Activated effector memory CD4-positive, alpha-beta T cell treated with anti-CD3 and anti-CD28 coated beads, Interleukin-2, amount 50 U/mL, for 16 hours (primary cell): Measurements from ENCODE around the gene VGF.
"Not testable (repeated sequence)": the region's sequence is repeated elsewhere in the genome, so short reads cannot be mapped to it uniquely, and the experiment has no call there.

Experiments used
- DNase-seq: peaks from one replicate; pipeline ENCODE4 v3.0.0-alpha.2; 2020

VGF gene

DNA sequence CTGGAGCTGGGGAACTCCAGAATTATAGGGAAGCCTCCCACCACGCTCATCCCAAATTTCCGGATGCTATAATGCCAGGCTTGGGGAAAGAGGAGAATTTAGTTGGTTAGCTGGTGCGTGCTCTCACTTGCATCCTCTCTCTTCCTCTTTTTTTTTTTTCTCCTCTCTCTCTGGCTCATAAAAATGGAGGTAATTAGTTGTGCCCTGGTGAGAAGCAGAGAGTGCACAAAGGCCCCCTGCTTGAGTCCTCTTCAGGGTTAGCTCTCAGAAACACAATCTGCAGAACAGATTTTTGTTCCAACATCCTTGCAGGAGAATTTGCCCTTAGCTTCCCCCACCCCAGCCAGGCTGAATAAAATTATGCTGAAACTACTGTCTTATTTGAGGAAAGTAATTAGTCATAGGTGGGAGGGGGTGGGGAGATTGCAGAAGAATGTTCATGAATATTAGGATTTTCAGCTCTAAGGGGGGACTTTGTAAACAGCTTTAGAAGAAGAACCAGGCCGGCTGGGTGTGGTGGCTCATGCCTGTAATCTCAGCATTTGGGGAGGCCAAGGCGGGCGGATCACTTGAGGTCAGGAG is 30.9 kb downstream of the VGF start:
- no peak for DNase-seq

- no peak for DNase-seq
These were observed 31.6 kb downstream of the VGF start for GRCh38 chr7:101133621-101134398.

DNA sequence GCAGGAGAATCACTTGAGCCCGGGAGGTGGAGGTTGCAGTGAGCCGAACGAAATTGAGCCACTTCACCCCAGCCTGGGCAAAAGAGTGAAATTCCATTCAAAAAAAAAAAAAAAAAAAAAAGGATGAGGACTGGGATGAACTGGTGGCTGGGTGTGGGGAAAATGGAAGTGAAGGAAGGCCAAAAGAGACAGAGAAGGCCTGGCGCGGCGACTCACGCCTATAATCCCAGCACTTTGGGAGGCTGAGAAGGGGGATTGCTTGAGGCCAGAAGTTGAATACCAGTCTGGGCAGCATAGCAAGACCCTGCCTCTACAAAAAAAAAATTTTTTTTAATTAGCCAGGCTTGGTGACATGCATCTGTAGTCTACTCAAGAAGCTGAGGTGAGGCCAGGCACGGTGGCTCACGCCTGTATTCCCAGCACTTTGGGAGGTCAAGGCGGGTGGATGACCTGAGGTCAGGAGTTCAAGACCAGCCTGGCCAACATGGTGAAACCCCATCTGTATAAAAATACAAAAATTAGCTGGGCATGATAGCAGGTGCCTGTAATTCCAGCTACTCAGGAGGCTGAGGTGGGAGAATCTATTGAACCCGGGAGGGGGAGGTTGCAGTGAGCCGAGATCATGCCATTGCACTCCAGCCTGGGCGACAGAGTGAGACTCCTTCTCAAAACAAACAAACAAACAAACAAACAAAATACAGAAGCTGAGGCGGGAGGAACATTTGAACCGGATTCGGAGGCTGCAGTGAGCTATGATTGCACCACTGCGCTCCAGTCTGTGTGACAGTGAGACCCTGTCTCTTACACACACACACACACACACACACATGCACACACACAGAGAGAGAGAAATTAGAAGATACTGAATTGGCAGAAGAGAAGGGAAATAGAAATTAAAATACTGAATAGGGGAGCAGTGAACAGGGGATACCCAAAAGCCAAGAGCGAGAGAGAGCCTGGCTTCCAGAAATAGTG is 32.5 kb downstream of the VGF start:
- DNase-seq, result not testable (repeated sequence)

DNA sequence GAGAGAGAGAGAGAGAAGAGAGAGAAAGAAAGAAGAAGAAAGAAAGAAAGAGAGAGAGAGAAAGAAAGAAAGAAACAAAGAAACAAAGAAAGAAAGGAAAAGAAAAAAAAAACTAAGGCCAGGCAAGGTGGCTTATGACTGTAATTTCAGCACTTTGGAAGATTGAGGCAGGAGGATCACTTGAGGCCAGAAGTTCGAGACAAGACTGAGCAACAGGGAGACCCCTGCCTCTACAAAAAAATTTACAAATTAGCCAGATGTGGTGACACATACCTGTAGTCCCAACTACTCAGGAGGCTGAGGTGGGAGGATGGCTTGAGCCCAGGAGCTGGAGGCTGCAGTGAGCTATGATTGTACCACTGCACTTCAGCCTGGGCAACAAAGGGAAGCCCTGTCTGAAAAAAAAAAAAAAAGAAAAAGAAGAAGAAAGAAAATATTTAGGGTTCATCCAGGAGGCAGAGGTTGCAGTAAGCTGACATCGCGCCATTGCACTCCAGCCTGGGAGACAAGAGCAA is 35.7 kb downstream of the VGF start:
- DNase-seq, result no peak

GRCh38 chr7:101128040-101128834 is 37.1 kb downstream of the VGF start:
- no peak for DNase-seq

- DNase-seq, result no peak
These were observed 37.8 kb downstream of the VGF start for GRCh38 chr7:101127460-101128039.

DNA sequence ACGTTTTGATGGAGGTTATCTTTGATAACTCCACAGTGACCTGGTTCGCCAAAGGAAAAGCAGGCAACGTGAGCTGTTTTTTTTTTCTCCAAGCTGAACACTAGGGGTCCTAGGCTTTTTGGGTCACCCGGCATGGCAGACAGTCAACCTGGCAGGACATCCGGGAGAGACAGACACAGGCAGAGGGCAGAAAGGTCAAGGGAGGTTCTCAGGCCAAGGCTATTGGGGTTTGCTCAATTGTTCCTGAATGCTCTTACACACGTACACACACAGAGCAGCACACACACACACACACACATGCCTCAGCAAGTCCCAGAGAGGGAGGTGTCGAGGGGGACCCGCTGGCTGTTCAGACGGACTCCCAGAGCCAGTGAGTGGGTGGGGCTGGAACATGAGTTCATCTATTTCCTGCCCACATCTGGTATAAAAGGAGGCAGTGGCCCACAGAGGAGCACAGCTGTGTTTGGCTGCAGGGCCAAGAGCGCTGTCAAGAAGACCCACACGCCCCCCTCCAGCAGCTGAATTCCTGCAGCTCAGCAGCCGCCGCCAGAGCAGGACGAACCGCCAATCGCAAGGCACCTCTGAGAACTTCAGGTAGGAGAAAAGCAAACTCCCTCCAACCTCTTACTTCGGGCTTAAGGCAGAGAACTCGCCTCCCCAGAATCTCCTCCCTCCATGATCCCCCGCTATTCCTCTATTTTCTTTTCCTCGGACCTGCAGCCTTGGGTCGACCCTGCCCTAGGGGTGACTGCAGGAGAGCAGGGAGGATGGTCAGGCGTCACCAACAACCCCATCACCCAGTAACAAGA is 38.5 kb downstream of the VGF start, which contains the start of gene SERPINE1:
SERPINE1 (plus strand) TSS at position 454 of the 809 bp plus-strand sequence. CDS start 1,290 bp downstream, outside the sequence.
- peak; percentile 75 for DNase-seq

DNA sequence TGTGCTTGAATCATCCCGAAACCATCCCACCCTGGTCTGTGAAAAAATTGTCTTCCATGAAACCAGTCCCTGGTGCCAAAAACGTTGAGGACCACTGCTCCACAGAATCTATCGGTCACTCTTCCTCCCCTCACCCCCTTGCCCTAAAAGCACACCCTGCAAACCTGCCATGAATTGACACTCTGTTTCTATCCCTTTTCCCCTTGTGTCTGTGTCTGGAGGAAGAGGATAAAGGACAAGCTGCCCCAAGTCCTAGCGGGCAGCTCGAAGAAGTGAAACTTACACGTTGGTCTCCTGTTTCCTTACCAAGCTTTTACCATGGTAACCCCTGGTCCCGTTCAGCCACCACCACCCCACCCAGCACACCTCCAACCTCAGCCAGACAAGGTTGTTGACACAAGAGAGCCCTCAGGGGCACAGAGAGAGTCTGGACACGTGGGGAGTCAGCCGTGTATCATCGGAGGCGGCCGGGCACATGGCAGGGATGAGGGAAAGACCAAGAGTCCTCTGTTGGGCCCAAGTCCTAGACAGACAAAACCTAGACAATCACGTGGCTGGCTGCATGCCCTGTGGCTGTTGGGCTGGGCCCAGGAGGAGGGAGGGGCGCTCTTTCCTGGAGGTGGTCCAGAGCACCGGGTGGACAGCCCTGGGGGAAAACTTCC is 39.2 kb downstream of the VGF start:
- no peak for DNase-seq

GRCh38 chr7:101124376-101125056 is 40.9 kb downstream of the VGF start:
- DNase-seq, result no peak

DNA sequence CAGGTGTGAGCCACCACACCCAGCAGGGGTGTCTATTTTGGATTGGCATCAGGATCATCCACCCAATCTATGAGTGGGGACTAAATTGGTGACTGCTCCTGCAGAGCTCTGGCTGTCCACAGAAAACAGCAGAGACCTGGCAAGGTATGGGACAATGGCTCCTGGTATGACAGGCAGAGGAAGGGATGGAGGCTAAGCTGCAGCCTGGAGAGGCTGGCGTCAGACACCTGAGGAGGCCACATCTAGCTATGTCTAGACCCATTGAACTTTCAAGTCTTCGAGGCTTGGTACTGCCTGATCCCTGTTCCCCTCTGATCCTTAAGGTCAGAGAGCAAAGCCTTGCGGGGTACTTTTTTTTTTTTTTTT is 41.7 kb downstream of the VGF start:
- DNase-seq, result no peak

GRCh38 chr7:101122933-101123702 is 42.3 kb downstream of the VGF start:
- DNase-seq, result no peak

DNA sequence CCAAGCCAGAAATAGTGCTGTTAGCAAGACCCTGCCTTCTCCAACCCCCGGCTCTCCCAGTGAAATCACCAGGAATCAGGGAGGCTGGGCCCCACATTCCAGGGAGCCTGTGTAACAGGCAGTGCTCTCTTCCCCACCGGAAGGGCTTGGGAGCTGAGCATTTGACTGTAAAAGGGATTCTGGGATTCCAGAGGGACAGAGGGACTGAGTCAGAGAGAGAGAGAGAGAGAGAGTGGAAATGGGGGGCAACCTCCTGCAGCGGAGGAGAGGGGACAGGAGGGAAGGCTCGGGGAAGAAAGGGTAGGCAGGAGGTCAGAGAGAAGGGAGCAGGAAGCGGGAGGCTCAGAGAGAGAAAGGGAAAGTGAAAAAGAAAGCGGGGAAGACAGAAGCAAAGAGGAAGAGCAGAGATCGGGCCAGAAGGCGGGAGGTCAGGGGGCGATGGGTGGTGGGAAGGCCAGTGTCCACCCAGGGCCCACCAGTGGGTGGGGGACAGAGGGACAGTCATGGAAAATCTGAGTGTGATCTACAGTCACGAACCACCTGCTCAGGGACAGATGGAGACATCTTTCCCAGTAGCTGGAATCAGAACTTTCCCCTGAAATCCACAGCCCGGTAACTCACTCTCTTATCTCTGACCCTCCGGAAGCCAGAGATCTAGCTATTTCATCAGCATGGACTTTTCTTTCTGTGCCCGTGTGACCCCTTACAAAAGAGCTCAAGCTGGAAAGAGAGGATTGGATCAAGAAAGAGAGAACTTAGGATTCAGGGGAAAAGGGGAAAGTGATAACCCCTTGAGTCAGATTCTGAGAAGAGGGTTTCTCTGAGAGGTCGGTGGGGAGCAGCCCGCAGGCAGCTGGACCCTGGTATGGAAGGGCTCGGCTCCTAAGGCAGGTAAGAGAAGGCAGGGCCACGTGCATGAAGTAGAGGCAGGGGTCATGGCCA is 43.1 kb downstream of the VGF start:
- DNase-seq, result no peak

DNA sequence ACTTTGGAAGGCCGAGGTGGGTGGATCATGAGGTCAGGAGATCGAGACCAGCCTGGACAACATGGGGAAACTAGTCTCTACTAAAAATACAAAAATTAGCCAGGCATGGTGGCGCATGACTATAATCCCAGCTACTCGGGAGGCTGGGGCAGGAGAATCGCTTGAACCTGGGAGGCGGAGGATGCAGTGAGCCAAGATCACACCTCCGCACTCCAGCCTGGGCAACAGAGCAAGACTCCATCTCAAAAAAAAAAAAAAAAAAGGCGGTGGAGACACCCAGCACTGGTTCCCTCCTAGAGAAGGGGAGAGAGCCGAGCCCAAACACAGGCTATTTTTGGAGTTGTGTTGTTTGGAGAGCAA is 43.8 kb downstream of the VGF start:
- not testable (repeated sequence) for DNase-seq

DNA sequence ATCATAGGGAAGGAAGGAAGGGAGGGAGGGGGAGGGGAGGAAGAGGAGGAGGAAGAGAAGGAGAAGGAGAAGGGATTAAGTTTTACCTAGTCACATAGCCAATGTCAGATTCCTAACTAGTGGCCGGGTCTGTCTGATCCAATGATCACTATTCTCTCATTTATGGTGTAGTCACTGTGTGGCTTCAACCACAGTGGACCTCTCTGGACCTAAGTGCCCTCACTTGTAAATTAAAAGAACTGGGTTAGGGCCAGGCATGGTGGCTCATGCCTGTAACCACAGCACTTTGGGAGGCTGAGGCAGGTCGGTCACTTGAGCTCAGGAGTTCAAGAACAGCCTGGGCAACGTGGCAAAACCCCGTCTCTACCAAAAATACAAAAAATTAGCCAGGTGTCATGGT is 45.1 kb downstream of the VGF start:
- no peak for DNase-seq

DNA sequence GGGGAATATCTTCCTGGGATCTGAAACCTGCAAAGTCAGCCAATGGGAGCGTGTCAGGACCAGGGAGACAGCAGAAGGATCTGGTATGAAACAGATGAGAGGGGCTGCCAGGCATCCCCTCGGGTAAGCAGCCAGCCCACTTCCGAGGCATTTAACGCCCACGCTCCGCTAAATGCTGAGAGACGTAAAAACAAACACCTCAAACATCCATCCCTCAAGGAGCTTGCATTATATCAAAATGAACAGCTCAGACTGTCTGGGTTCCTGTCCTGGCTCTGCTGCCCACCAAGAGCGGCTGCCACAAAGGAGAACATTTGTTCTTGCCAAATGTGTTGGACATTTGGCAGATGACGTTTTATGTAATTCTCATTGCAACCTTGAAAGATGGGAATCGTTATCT is 45.5 kb downstream of the VGF start:
- DNase-seq, result no peak

GRCh38 chr7:101118856-101119255 is 46.5 kb downstream of the VGF start:
- no peak for DNase-seq

- DNase-seq, result no peak
These were observed 48.5 kb downstream of the VGF start for GRCh38 chr7:101116898-101117297.

- no peak for DNase-seq
These were observed 50.2 kb downstream of the VGF start for GRCh38 chr7:101115215-101115614.
